HCT116 (cell line): ENCODE data around the gene FERD3L. TPM values are rescaled to one million over a fixed set of nuclear protein-coding genes. Genes with fewer than 3 reads are reported as not detected.

Experiments used
- ATAC-seq: fragments of 200-7000 bp; cut with Tn5 transposase; 2 replicates; pipeline ENCODE4 v1.9.1; 2020; ENCODE audit warnings: mild to moderate bottlenecking, moderate library complexity
- BruUV-seq: library from RNA; stranded (reverse); fragments of 400-500 nt; replicated peaks from 2 replicates; lab custom pipeline; 2021; lab: Mats Ljungman, UMichigan
- CTCF ChIA-PET: fragments of 300-600 bp; sonication (Branson Sonifier 250); formaldehyde crosslinking; loops from one replicate; lab custom pipeline; 2021; ENCODE audit warnings: antibody characterized with exemption; lab: Charles Lee
- POLR2A ChIA-PET: fragments of 300-600, 350-600 bp; sonication (Branson Sonifier 250); formaldehyde crosslinking; loops from one replicate; lab custom pipeline; 2021; ENCODE audit warnings: antibody characterized with exemption; lab: Charles Lee
- RAD21 ChIA-PET, 2 experiments: fragments of 300-600 bp; sonication (Branson Sonifier 250); formaldehyde crosslinking; loops; one replicate each; lab custom pipeline; 2023; ENCODE audit warnings: low total read pairs in 2 of 2; ENCODE audit not compliant: uncharacterized antibody in 2 of 2, unreplicated experiment in 2 of 2, low non-redundant PET in 1 of 2; lab: Charles Lee
- DNase-seq: peaks from one replicate; pipeline ENCODE4 v3.0.0-alpha.2; 2010; ENCODE audit warnings: low read depth, low spot score
- H2AFZ ChIP-seq: fragments of 200-600 bp; shearing (Covaris generic), sonication (generic); 2 replicates; pipeline ENCODE4 v1.6.1; 2017; ENCODE audit warnings: low read depth, mixed run types, mixed read lengths, antibody characterized with exemption, low read length; ENCODE audit not compliant: poor library complexity, severe bottlenecking
- H3K27ac ChIP-seq: 2 replicates; pipeline ENCODE4 v1.5.1; 2012; ENCODE audit warnings: low read depth, low read length
- H3K27me3 ChIP-seq: fragments of 200-600 bp; sonication (generic); 2 replicates; pipeline ENCODE4 v1.6.1; 2016; ENCODE audit warnings: mixed run types, low read length, mixed read lengths; ENCODE audit not compliant: insufficient read depth
- H3K36me3 ChIP-seq, 2 experiments: fragments of 200-500 bp in 1 of 2; fragments of 200-600 bp in 1 of 2; sonication (Bioruptor generic) in 1 of 2; sonication (generic) in 1 of 2; 2 replicates each; pipeline versions ENCODE4 v1.5.1 to v1.6.1; 2014 to 2016; ENCODE audit warnings: low read length in 2 of 2, inconsistent platforms in 1 of 2, mixed read lengths in 1 of 2, mixed run types in 1 of 2; ENCODE audit not compliant: insufficient read depth in 2 of 2, control insufficient read depth in 1 of 2
- H3K4me1 ChIP-seq, 2 experiments: fragments of 200-600 bp in 1 of 2; sonication (generic) in 1 of 2; 2 replicates each; pipeline versions ENCODE4 v1.5.1 to v1.6.1; 2012 to 2017; ENCODE audit warnings: low read length in 2 of 2, inconsistent platforms in 1 of 2, mild to moderate bottlenecking in 1 of 2, mixed read lengths in 1 of 2, mixed run types in 1 of 2, moderate library complexity in 1 of 2; ENCODE audit not compliant: insufficient read depth in 2 of 2, control insufficient read depth in 1 of 2
- H3K4me2 ChIP-seq: fragments of 200-600 bp; sonication (generic); 2 replicates; pipeline ENCODE4 v1.6.1; 2017; ENCODE audit warnings: mixed run types, low read length, mixed read lengths
- H3K4me3 ChIP-seq, 2 experiments: fragments of 200-600 bp in 1 of 2; sonication (generic) in 1 of 2; replicated peaks in 1 of 2; 2 replicates each; pipeline ENCODE4 v1.5.1; 2011 to 2016; ENCODE audit warnings: low read length in 2 of 2, control low read depth in 1 of 2, low read depth in 1 of 2, mild to moderate bottlenecking in 1 of 2, mixed read lengths in 1 of 2, mixed run types in 1 of 2
- H3K79me2 ChIP-seq: fragments of 200-600 bp; sonication (generic); 2 replicates; pipeline ENCODE4 v1.6.1; 2017; ENCODE audit warnings: mild to moderate bottlenecking, mixed run types, low read length, moderate library complexity, mixed read lengths; ENCODE audit not compliant: insufficient read depth
- H3K9ac ChIP-seq: fragments of 200-600 bp; sonication (generic); 2 replicates; pipeline ENCODE4 v1.6.1; 2016; ENCODE audit warnings: low read length, mixed read lengths
- H3K9me2 ChIP-seq: fragments of 200-600 bp; sonication (generic), shearing (Covaris generic); 2 replicates; pipeline ENCODE4 v1.6.1; 2017; ENCODE audit warnings: mixed run types, mild to moderate bottlenecking, moderate library complexity; ENCODE audit not compliant: insufficient read depth
- H3K9me3 ChIP-seq, 2 experiments: fragments of 200-500 bp in 1 of 2; fragments of 200-600 bp in 1 of 2; sonication (Bioruptor generic) in 1 of 2; sonication (generic) in 1 of 2; 2 replicates each; pipeline ENCODE4 v1.6.1; 2014 to 2017; ENCODE audit warnings: low read length in 2 of 2, mixed read lengths in 2 of 2, inconsistent platforms in 1 of 2, low read depth in 1 of 2, mild to moderate bottlenecking in 1 of 2, mixed run types in 1 of 2, moderate library complexity in 1 of 2; ENCODE audit not compliant: control insufficient read depth in 1 of 2, insufficient read depth in 1 of 2
- H4K20me1 ChIP-seq: fragments of 200-600 bp; sonication (generic), shearing (Covaris generic); 2 replicates; pipeline ENCODE4 v1.6.1; 2017; ENCODE audit warnings: mixed run types, mild to moderate bottlenecking, moderate library complexity; ENCODE audit not compliant: insufficient read depth
- ATF3 ChIP-seq: IDR thresholded peaks from 2 replicates; pipeline ENCODE4 v1.6.1; 2012
- CEBPB ChIP-seq: IDR thresholded peaks from 2 replicates; pipeline ENCODE4 v1.6.1; 2012; ENCODE audit warnings: low read depth
- JUND ChIP-seq: IDR thresholded peaks from 2 replicates; pipeline ENCODE4 v1.6.1; 2012
- POLR2A ChIP-seq: IDR thresholded peaks from 2 replicates; pipeline ENCODE4 v1.7.0; 2011; ENCODE audit warnings: borderline replicate concordance; ENCODE audit not compliant: insufficient read depth, insufficient read length; ENCODE audit errors: extremely low read depth
- POLR2AphosphoS5 ChIP-seq: IDR thresholded peaks from 2 replicates; pipeline ENCODE4 v1.6.1; 2011; ENCODE audit warnings: mild to moderate bottlenecking, low read depth, low read length, moderate library complexity
- RAD21 ChIP-seq: IDR thresholded peaks from 2 replicates; pipeline ENCODE4 v1.6.1; 2012; ENCODE audit warnings: low read depth, mild to moderate bottlenecking
- SIN3A ChIP-seq: IDR thresholded peaks from 2 replicates; pipeline ENCODE4 v1.6.1; 2012; ENCODE audit warnings: low read depth
- SRF ChIP-seq: IDR thresholded peaks from 2 replicates; pipeline ENCODE4 v1.6.1; 2012; ENCODE audit warnings: low read depth
- ZFX ChIP-seq: fragments of 450-650 bp; IDR thresholded peaks from 2 replicates; pipeline ENCODE4 v1.6.1; 2017
- ZNF274 ChIP-seq: fragments of 200-500 bp; sonication (Bioruptor generic); IDR thresholded peaks from 2 replicates; pipeline ENCODE4 v1.6.1; 2014; ENCODE audit warnings: mild to moderate bottlenecking, low read depth, low read length, inconsistent platforms
- intact Hi-C: fragments of 100-400 bp; cut with micrococcal nuclease; formaldehyde crosslinking; loops from 2 replicates; pipeline ENCODE4 v1.10.0; 2022
- total RNA-seq: library from RNA; stranded (reverse); gene quantifications from one replicate; pipeline ENCODE4 v1.2.1, GENCODE V29; 2021; ENCODE audit not compliant: unreplicated experiment

Gene FERD3L
- total RNA-seq, 1 experiment from 2014 or later = not detected

- TF ChIP-seq SRF (no peak), CEBPB (no peak), ZFX (no peak), POLR2A (no peak), SIN3A (no peak), ZNF274 (no peak), RAD21 (no peak), ATF3 (no peak), JUND (no peak), POLR2AphosphoS5 (no peak)
- H3K9me3 ChIP-seq = no peaks in the 10 kb centered on the region
- H3K79me2 ChIP-seq = no peaks in the 10 kb centered on the region
- no peak overlapping the region for H3K4me2 ChIP-seq
- intact Hi-C loops = no loop called here
- ChIA-PET RAD21 (no interaction called here), CTCF (no interaction called here), POLR2A (no interaction called here)
- H3K4me3 ChIP-seq = no peak overlapping the region
- no peaks in the 10 kb centered on the region for H3K27me3 ChIP-seq
- no peak for ATAC-seq
- no TSS peak for BruUV-seq
- no peak overlapping the region for H2AFZ ChIP-seq
- H3K9me2 ChIP-seq = no peaks in the 10 kb centered on the region
- H3K27ac ChIP-seq = no peak overlapping the region
- H3K36me3 ChIP-seq = no peaks in the 10 kb centered on the region
- H3K4me1 ChIP-seq = peaks cover 0 to 5% of the 10 kb centered on the region in 2 experiments; a peak in 1 of 4 replicates
- DNase-seq = no peak
- H3K9ac ChIP-seq = no peak overlapping the region
- no peaks in the 10 kb centered on the region for H4K20me1 ChIP-seq
Observed at GRCh38 chr7:19112274-19113001, 32.8 kb downstream of the FERD3L start.

- POLR2A ChIA-PET = no interaction called here
- Histone ChIP-seq H3K9me2 (no peaks in the 10 kb centered on the region), H3K27ac (no peak overlapping the region), H3K27me3 (no peaks in the 10 kb centered on the region), H2AFZ (no peak overlapping the region), H3K4me3 (no peak overlapping the region), H3K9ac (no peak overlapping the region), H3K36me3 (no peaks in the 10 kb centered on the region), H4K20me1 (no peaks in the 10 kb centered on the region), H3K4me2 (no peak overlapping the region), H3K79me2 (no peaks in the 10 kb centered on the region)
- no peak for ATAC-seq
- intact Hi-C loops = no loop called here
- RAD21 ChIA-PET = no interaction called here
- no TSS peak for BruUV-seq
- no peak for TF ChIP-seq SIN3A
- TF ChIP-seq, all 23 proteins: peak for 0
- CTCF ChIA-PET = no interaction called here
- Histone ChIP-seq H3K4me1 (peaks cover 0 to 4% of the 10 kb centered on the region in 2 experiments; a peak in 1 of 4 replicates), H3K9me3 (no peaks in the 10 kb centered on the region)
- DNase-seq = no peak
Observed at GRCh38 chr7:19111474-19112273, 33.5 kb downstream of the FERD3L start.
